Omental fat pad (tissue), 4 donors: ENCODE data around the gene AOAH. TPM values are rescaled to one million over a fixed set of nuclear protein-coding genes. Genes with fewer than 3 reads are reported as not detected.
"Not testable (repeated sequence)": the region's sequence is repeated elsewhere in the genome, so short reads cannot be mapped to it uniquely, and the experiment has no call there.

Experiments
- ATAC-seq: fragments of 150-250 bp; one replicate; pipeline ENCODE4 v1.9.1; 2016; ENCODE audit warnings: mild to moderate bottlenecking, moderate library complexity; ENCODE audit not compliant: low FRiP score
- DNase-seq: peaks from one replicate; pipeline ENCODE4 v3.0.0-alpha.2; 2019; ENCODE audit warnings: low spot score
- CTCF ChIP-seq, 3 donors: fragments of 450-650 bp; IDR thresholded peaks; one replicate each; pipeline ENCODE4 v1.5.1; 2016 to 2017; ENCODE audit warnings: antibody characterized with exemption in 3 of 3, mild to moderate bottlenecking in 3 of 3, moderate library complexity in 2 of 3
- total RNA-seq, 4 donors: library from RNA; depleted of rRNA; stranded (reverse); fragments of >200 nt; gene quantifications; one replicate each; pipeline ENCODE4 v1.1.0, GENCODE V29; 2016

Gene AOAH
- total RNA-seq, 4 donors from 2014 or later: 5.8 to 27.9 (median 16.7) TPM

DNA sequence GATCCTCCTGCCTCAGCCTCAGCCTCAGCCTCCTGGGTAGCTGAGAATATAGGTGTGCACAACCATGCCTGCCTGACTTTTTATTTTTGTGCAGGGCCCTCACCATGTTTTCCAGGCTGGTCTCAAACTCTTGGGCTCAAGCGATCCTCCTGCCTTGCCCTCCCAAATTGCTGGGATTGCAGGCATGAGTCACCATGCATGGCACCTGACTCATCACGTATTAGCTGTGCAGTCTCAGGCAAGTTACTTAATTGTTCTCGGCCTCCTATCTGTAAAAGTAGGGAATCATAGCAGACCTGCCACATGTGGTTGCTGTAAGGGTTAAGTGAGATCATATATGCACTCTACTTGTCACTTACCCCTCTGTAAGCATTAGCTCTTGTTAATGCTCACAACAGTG lies 217.5 kb downstream of the AOAH start:
- DNase-seq (no peak), ATAC-seq (no peak)
- no peak for TF ChIP-seq CTCF (IDR thresholded peaks at IDR 0.05)

- ATAC-seq (no peak), DNase-seq (no peak)
- no peak for TF ChIP-seq CTCF (IDR thresholded peaks at IDR 0.05)
These were observed 218.0 kb downstream of the AOAH start for GRCh38 chr7:36506130-36506798.

DNA sequence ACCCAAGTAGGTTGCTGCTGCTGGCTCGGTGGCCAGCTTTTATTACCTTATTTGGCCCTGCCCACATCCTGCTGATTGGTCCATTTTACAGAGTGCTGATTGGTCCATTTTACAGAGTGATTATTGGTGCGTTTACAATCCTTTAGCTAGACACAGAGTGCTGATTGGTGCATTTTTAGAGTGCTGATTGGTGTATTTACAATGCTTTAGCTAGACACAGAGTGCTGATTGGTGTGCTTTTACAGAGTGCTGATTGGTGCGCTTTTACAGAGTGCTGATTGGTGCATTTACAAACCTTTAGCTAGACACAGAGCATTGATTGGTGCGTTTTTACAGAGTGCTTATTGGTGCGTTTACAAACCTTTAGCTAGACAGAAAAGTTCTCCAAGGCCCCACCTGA lies 219.7 kb downstream of the AOAH start:
- not testable (repeated sequence) for DNase-seq, ATAC-seq

GRCh38 chr7:36504216-36504615 lies 220.1 kb downstream of the AOAH start:
- not testable (repeated sequence) for DNase-seq, ATAC-seq

DNA sequence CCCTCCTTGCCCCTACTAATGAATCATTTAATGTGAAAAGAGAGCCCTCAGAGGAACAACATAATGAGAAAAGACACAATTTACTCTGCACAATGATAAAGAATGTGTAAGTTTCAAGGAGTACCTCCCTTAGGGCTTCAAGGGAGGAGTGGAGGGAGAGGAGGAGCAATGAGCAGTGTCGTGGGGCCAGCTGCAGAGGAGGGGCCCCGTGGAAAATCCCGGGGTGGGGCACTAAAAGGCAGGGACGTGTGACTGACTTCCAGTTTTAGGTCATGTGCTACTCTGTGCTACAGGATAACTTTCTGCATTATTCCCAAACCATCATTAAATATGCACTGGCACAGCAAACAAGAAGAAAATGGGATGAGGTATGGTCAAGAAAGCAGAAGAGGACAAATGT lies 226.5 kb downstream of the AOAH start:
- no peak for ATAC-seq

GRCh38 chr7:36497176-36497575 lies 227.1 kb downstream of the AOAH start:
- ATAC-seq, DNase-seq: not testable (repeated sequence)

More for the DNA sequence above, 226.5 kb downstream of the AOAH start:
- TF ChIP-seq CTCF (IDR thresholded peaks at IDR 0.05): no peak
- DNase-seq: no peak

DNA sequence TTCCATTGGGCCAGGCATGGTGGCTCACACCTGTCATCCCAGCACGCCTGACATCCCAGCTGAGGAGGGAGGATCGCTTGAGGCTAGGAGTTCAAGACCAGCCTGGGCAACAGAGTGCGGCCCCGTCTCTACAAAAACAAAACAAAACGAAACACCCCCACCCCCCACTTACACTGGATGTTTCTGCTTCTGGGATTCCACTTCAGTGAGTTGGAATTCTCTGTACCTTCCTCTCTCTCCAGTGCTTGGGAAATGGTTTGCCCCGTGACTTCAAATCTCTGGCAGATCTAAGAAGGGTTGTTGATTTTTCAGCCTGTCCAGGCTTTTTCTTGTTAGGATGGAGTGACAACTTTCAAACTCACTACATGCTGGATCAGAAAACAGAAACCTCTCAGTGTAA lies 227.7 kb downstream of the AOAH start:
- ATAC-seq: no peak
- no peak for TF ChIP-seq CTCF (IDR thresholded peaks at IDR 0.05)
- DNase-seq: no peak

DNA sequence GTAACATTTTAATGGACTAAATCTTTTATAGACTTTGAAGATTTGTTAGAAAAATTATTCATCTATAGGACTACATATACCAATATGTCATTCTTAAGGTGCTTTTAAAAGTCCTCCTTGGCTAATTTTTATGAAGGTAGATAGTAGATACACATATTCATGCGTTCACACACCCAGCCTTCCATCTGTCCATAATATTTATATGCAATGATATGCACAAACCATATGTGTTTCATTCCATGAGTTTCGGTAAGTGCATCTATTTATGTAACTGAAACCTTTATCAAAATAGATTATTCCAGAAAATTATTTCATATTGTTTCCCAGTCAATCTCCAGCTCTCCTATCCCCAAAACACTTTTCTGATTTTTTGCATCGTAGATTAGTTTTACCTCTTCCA lies 233.0 kb downstream of the AOAH start:
- no peak for TF ChIP-seq CTCF (IDR thresholded peaks at IDR 0.05)
- DNase-seq (no peak), ATAC-seq (no peak)

DNA sequence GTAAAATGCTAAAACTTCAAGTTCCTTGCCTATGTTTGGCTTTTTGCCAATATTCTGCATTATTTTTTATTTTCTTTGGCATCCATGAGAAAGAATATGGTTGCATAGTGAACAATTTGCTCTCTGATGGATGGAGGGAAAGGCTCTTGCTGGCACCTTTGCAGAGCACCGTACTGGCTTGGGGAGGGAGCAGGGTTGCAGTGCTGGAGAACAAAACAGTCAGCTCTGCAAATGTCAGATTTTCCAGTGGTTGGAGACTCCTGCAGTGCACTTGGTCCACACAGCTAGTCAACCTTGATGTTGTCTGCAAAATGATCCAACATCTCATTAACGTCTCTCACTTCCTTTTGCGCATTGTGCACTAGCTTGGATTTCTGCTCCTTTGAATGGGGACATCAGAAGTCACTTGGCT lies 233.9 kb downstream of the AOAH start:
- DNase-seq (no peak), ATAC-seq (no peak)
- TF ChIP-seq CTCF (IDR thresholded peaks at IDR 0.05): no peak

- not testable (repeated sequence) for ATAC-seq, DNase-seq
These were observed 235.6 kb downstream of the AOAH start for GRCh38 chr7:36488672-36489071.
